NOMO-1 treated with dmso at 0.1 percent for 144 hours (cell line): Measurements from ENCODE around the gene FN3KRP.

Source experiments
- DNase-seq: peaks from one replicate; lab custom pipeline; 2025; ENCODE audit not compliant: unreplicated experiment; lab: John Stamatoyannopoulos, UW

FN3KRP gene

GRCh38 chr17:82705756-82706155 lies 10.8 kb upstream of the FN3KRP start:
- no peak for DNase-seq

GRCh38 chr17:82709024-82709675 lies 7.4 kb upstream of the FN3KRP start:
- DNase-seq: no peak

DNA sequence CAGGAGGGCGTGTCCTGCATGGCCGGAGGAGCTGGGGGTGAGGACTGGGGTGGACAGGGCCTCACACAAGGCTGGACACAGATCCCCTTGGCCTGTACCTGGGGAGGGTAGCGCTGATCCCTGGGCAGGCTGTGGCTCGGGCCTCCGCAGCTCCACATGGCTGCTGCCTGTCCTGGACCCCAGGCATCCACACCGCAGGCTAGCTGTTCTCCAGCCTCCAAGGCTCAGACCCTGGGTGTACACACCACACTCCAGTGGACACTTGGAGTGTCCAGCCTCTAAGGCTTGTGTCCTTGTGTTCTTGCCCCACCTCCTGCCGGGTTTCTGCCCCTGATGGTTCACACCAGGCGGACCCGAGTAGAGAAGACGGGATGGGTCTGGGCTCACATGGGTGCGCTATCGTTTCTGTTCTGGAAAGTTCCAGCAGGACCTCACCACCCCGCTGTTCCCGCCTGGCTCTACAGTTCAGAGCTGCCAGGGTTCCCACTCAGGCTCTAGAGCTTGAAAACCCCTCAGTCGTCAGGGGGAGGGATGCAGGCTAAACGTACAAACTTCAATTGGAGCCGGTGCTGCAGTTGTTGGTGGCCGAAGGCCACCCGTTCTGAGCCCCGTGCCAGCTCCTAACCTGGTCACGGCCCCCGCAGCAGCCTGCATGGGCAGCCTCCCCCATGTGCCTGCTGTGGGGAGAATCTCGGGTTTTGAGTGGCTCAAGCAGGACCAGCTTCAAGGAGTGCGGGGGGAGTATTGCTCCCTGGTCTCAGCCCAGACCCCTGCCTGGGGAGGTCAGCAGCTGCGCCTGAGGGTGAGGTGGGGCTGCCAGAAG lies 6.6 kb upstream of the FN3KRP start:
- no peak for DNase-seq

DNA sequence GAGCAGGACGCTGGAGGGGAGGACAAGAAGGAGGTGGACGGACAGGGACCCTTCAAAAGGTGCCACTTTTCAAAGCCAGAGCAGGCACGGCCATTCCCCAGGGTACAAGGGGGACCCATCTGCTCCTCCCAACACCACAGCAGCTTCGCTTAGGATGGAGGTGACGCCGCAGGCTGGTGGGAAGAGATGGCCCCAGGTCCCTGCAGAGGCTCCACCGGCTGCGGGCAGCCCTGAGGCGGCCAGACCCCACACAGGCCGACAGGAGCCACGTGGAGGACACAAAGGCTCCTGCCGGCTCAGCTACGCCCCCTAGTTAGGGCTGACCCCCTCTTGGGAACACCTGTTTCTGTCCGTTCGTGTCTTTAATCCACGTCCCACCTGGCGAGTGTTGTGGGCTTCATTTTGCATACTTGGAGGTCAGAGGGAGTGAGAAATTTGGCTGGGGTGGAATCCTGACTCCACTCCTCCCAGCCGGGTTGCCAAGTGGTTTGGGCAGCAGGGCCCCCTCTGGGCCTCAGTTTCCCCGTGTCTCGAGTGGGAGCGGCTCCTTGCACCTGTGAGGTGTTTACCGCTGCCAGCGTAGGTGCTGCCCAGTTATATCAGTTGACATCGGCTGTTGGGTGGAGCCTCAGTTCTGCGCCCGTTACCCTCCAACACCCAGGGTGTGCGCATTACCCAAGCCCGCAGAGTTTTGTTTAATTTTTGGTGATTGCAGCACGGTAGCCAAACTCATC lies 5.8 kb upstream of the FN3KRP start:
- DNase-seq: no peak

DNA sequence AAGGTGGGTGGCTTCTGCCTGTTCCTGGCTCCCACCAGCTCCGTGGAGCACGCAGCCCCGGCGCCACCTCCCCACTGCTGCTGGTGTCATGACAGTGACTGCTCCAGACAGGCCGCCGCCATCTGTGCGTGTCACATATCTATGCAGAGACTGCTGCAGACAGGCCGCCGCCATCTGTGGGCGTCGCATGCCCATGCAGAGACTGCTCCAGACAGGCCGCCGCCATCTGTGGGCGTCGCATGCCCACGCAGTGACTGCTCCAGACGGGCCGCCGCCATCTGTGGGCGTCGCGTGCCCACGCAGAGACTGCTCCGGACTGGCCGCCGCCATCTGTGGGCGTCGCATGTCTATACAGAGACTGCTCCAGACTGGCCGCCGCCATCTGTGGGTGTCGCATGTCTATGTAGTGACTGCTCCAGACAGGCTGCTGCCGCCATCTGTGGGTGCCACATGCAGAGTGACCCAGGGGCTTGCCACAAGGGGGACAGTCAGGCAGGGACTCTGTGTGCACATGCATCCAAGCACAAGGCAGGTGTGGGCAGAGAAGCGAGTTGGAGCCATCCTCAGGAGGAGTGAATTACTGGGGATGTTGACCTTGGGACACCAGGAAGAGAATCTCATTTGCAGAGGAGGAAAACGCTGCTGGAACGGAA lies 3.3 kb upstream of the FN3KRP start:
- no peak for DNase-seq

GRCh38 chr17:82718986-82719685 lies 2.6 kb downstream of the FN3KRP start:
- DNase-seq: no peak

DNA sequence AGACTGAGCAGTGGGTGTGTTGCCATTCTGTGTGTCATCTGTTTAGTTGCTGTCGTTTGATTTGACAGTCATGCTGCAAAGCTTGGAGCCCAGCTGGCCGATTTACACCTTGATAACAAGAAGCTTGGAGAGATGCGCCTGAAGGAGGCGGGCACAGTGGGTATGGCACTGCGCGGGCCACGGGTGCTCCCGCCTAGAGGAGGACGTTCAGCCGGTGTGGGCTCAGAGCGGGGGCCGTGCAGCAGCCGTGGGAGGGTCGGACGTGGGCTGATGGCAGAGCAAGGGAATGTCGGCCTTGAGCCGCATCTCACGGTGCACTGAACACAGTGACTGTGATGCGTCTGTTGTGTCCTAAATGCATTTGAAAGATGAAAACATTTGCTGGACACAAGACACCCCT lies 3.7 kb downstream of the FN3KRP start:
- DNase-seq: no peak

DNA sequence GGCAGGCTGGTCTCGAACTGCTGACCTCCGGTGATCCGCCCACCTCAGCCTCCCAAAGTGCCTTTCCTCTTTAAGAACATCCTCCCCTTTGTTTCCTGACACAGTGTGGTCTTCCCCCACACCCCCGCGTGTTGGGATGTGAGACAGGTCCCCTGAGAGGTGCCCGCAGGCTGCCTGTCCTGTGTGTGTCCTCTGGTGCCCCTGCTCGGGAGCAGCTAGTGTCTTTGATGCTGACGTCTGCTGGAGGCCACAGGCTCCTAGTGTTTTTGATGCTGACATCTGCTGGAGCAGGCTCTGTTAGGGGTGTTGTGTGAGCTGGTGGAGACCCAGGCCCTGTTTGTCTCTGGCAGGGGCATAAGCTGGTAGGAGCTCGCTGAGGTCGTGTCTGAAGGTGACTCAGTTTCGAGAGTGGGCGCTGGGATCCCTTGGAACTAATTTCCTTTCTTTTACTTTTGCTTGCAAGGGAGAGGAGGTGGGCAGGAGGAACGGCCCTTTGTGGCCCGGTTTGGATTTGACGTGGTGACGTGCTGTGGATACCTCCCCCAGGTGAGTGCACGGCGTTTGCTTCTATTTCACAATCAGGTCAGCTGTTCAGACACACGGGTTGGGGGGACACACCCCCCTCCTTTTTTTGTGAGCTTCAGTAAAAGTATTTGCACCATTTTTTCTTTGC lies 6.0 kb downstream of the FN3KRP start:
- no peak for DNase-seq

GRCh38 chr17:82723169-82723807 lies 6.8 kb downstream of the FN3KRP start:
- DNase-seq: no peak

GRCh38 chr17:82726427-82726826 lies 9.9 kb downstream of the FN3KRP start:
- DNase-seq: no peak

- no peak for DNase-seq
These were observed 13.2 kb downstream of the FN3KRP start for GRCh38 chr17:82729479-82730260.

GRCh38 chr17:82732118-82732743 lies 15.7 kb downstream of the FN3KRP start:
- no peak for DNase-seq

DNA sequence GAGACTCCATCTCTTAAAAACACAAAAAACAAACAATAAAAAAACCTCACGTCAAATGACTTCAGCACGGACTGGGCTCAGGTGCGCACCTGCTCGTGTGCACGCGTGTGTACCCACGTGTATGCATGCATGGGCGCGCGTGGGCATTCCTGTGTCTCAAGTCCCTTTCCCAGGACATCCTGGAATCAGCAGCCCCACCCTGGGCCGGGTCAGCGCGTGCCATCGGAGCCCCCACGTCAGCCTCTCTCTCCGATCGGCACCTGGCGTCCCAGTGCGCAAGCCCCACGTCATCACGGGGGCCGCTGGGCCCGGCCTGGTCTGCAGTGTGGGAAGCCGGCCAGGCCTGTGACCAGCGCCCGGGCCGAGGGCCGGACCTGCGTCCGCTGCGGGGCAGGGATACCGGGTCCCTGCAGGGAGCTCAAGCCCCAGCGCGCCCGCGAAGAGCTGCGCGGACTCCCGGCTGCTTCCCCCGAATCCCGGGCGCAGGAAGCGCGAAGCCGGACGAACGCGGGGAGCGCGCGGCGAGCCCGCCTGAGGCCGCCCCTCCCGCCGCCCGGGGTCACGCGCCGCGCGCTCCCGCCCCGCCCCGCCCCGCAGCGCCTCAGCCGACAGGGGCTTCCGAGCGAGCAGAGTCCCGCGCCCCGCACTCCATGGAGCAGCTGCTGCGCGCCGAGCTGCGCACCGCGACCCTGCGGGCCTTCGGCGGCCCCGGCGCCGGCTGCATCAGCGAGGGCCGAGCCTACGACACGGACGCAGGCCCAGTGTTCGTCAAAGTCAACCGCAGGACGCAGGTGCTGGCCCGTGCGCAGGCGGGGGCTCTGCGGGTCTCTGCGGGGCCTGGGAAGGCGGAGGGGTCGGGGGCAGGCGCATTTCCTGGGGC lies 18.7 kb downstream of the FN3KRP start, which contains the start of gene FN3K:
Gene FN3K, plus strand, starts transcription at position 629 of the 880 bp plus-strand sequence. Its CDS starts 22 bp downstream, at position 651.
- peak; percentile 29 for DNase-seq

DNA sequence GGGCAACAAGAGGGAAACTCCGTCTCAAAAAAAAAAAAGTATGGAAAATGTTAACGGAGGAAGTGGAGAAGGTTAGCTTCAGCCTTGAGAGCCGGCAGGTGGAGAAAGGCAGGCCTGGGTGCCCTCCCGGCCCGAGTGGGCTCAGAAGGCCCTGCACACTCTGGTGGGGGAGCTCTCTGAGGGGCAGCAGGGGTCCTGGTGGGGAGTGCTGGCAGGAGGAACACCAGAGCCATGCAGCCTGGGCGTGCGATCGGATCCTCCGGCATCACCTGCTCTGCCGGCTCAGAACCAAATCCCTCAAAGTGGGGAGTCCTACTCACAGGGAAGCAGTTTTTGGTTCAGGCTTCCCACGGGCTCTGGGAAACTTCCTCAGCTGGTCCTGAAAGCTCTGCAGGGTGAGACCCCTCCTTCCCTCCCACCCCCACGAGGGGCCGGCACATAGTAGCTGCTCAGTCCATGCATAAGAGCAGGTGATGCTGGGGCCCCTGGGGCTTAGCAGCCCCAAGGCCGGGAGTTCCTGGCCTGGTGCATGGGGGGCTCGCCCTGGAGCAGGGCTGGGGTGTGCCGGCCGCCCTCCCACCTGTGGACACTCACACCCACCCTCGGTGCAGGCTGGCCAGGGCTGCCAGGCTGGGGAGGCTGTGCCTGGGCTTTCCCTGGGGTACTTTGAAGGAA lies 20.1 kb downstream of the FN3KRP start:
- DNase-seq: no peak

DNA sequence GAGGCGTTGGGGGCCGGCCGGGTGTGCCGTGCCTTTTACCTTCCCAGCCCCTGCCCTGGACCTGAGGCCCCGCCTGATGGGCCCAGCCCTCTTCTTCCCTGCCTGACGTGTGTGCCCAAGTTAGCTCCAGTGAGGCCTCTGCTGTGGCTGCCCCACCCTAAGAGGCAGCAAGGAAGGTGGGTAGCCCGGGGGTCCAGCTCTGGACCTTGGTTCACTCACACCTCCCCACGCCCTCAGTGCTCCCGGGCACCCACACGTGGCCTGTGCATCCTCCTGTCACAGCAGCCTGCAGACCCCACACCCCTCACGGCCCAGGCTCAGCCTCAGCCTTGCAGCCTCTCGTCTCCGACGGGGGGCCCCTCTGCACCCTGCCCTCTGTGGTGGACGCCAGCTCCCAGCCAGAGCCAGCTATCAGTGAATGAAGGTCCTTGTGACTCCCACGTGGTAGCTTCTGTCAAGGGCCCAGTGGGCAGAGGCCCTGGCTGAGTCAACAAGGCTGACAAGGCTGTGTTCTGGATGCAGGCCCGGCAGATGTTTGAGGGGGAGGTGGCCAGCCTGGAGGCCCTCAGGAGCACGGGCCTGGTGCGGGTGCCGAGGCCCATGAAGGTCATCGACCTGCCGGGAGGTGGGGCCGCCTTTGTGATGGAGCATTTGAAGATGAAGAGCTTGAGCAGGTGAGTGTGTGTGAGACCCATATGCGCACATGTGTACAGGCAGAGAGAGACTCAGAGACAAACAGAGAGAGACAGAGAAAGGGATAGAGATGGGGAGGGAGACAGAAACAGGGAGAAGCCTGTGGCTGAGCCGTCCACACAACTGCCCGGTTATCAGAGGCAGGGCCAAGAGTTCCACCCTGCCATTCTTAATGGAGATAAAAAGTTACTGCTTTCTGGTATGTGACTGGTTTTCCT lies 21.7 kb downstream of the FN3KRP start:
- DNase-seq: no peak
